Bronchial epithelial cell (primary cell): Measurements from ENCODE around the gene PACSIN1. TPM values are rescaled to one million over a fixed set of nuclear protein-coding genes. Genes with fewer than 3 reads are reported as not detected.

Experiments used
- DNase-seq: peaks from one replicate; pipeline ENCODE4 v3.0.0-alpha.2; 2010; ENCODE audit warnings: low read depth
- FAIRE-seq: peaks from 2 replicates; lab custom pipeline; 2011; peaks lifted over from hg19 to GRCh38; lab: Jason Lieb, UNC
- H3K27me3 ChIP-seq: 2 replicates; pipeline ENCODE4 v1.5.1; 2011; ENCODE audit warnings: low read length; ENCODE audit not compliant: control insufficient read depth, insufficient read depth
- H3K36me3 ChIP-seq: 2 replicates; pipeline ENCODE4 v1.5.1; 2011; ENCODE audit warnings: low read length; ENCODE audit not compliant: control insufficient read depth, insufficient read depth
- H3K4me3 ChIP-seq: 2 replicates; pipeline ENCODE4 v1.5.1; 2011; ENCODE audit warnings: mild to moderate bottlenecking, low read depth, low read length, control low read depth
- total RNA-seq: library from RNA; depleted of rRNA; stranded (reverse); fragments of >200 nt; gene quantifications from 2 replicates; pipeline ENCODE4 v1.2.1, GENCODE V29; 2014
- TF ChIP-seq, protein P1 (sequence below): IDR thresholded peaks from 2 replicates; pipeline ENCODE4 v1.5.1; 2011; ENCODE audit warnings: mild to moderate bottlenecking, moderate library complexity, low read length, control low read depth, inconsistent platforms; ENCODE audit not compliant: insufficient read depth, severe bottlenecking

PACSIN1 gene
- total RNA-seq, 1 donor from 2014 or later = not detected

DNA sequence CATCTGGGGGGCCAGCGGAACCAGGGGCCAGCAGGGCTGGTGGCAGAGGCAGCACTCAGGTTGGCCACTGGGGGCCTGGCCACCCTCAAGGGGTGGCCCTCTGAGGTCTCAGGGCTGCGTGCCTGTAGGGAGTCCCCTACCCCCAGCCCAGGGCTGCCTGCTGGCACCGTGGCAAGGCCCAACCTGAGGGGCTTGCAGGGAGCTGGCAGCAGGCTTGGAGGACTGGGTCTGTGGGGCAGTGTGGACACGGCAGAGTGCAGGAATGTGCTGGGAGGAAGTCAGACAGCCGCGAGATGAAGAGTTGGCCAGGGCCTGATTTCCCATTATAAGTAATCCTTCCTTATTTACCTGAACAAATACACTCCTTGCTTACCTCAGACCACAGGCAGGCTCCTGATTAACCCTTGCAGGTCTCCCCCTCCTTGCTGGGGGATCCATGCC is 90.2 kb downstream of the PACSIN1 start, which contains the start of gene SPDEF:
TSS of gene SPDEF (minus strand) at position 299 of the 441 bp plus-strand sequence. CDS start 11,874 bp downstream, outside the sequence.
- FAIRE-seq (no peak), DNase-seq (peak; percentile 71)
- no peaks in the 10 kb centered on the region for H3K27me3 ChIP-seq
- H3K4me3 ChIP-seq = peak within 1 kb of the TSS; percentile 34
- H3K36me3 ChIP-seq = no peaks in the 10 kb centered on the region
- TF ChIP-seq, protein P1, sequence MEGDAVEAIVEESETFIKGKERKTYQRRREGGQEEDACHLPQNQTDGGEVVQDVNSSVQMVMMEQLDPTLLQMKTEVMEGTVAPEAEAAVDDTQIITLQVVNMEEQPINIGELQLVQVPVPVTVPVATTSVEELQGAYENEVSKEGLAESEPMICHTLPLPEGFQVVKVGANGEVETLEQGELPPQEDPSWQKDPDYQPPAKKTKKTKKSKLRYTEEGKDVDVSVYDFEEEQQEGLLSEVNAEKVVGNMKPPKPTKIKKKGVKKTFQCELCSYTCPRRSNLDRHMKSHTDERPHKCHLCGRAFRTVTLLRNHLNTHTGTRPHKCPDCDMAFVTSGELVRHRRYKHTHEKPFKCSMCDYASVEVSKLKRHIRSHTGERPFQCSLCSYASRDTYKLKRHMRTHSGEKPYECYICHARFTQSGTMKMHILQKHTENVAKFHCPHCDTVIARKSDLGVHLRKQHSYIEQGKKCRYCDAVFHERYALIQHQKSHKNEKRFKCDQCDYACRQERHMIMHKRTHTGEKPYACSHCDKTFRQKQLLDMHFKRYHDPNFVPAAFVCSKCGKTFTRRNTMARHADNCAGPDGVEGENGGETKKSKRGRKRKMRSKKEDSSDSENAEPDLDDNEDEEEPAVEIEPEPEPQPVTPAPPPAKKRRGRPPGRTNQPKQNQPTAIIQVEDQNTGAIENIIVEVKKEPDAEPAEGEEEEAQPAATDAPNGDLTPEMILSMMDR = peak; percentile 45

DNA sequence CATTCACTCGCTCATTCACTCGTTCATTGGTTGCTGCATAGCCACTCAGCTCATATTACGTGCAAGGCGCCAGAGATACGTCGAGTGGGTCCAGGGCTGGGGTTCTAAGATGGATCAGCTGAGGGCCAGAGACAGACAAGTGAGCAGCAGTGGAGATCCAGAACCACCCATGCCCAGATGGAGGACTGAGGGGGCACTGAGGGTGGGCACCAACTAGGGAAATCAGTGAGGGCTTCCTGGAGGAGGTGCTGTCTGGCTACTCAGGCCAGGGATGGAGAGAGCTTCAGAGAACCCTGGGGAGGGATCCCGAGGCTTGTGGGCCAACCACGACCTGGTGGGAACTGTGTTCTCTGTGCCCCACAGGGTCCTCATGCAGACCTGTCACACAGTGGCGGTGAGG is 90.6 kb downstream of the PACSIN1 start:
- no peak for DNase-seq
- FAIRE-seq = no peak

DNA sequence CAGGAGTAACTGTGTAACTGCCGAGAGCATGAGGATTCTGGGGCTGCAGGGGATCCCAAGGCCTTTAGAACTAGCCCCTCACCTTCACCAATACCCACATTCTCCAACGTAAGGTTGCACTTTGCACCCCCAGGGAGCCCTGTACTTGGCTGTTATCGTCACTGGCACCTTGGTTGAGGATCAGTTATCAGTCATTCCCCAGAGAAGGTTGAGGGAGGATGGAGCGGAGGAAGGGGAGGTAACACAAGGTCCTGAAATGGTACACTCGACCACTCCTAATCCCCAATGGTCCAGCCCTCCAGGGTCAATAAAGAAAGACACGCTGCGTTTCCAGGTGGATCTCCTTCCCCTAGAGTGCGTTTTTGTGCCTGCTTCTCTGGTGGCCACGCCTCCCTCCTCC is 91.4 kb downstream of the PACSIN1 start:
- DNase-seq = no peak
- Histone ChIP-seq H3K4me3 (no peak overlapping the region), H3K36me3 (no peaks in the 10 kb centered on the region), H3K27me3 (no peaks in the 10 kb centered on the region)
- TF ChIP-seq, protein P1 = no peak
- peak; percentile 72 for FAIRE-seq

More for the DNA sequence above, 90.6 kb downstream of the PACSIN1 start:
- Histone ChIP-seq H3K4me3 (no peak overlapping the region), H3K36me3 (no peaks in the 10 kb centered on the region), H3K27me3 (no peaks in the 10 kb centered on the region)
- TF ChIP-seq, protein P1 = no peak

DNA sequence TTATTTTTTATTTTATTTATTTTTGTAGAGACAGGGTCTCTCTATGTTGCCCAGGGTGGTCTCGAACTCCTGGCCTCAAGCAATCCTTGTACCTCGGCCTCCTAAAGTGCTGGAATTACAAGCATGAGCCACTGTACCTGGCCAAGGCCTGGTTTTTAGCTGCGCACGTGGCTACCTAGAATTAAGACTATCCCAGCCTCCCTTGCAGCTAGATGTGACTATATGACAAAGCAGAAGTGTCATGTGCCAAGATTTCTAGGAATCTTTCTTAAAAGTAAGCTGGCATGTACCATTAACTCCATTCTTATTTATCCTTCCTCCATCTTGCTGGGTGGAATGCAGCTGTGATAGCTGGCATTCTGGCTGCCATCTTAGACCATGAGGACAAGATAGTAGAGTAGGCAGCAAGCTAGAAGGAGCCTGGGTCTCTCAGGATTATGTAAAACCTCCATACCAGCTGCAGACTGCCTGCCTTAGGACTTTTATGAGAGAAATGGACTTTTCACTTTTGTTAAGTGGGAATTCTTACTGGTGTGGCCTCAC is 92.4 kb downstream of the PACSIN1 start:
- FAIRE-seq (no peak), DNase-seq (no peak)
- Histone ChIP-seq H3K36me3 (no peaks in the 10 kb centered on the region), H3K4me3 (no peak overlapping the region), H3K27me3 (no peaks in the 10 kb centered on the region)
- TF ChIP-seq, protein P1 = no peak

DNA sequence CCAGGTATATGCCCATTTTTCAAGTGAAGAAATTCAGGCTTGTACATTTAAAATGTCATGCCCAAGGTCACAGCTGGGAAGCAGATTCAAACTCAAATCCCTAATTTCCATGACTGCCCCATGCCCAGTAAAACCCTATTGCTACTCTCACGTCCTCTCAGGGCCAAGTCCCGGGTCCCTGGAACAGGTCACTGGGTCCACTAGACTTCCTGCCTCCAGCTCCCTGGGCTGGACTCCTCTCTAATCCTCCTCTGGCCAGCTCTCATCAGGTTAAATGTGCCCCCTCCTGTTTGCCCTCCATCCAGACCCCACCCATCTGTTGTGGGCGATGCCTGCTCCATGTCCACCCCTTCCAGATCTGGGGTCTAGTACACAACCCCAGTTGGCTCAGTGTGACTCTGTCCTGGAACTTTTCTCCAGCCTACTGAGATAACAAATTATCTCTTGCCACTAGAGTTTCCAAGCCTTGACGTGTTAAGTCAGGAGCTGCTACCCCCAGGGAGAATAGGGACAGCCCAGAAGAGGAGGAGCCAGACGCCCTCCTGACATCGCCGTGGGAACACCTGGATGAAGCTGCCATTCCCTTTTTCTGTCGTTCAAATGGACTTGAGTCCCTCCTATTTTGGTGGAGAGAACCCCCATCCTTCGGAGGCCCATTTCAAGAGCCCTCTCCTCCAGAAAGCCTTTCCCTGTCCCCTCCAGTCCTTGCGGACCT is 93.9 kb downstream of the PACSIN1 start:
- no peak overlapping the region for H3K4me3 ChIP-seq
- FAIRE-seq (peak; percentile 81), DNase-seq (peak; percentile 40)
- H3K36me3 ChIP-seq = no peaks in the 10 kb centered on the region
- TF ChIP-seq, protein P1 = no peak
- H3K27me3 ChIP-seq = no peaks in the 10 kb centered on the region
